SU-DHL-6 (cell line): ENCODE data around the gene TSGA10.

Source experiments
- CTCF ChIP-seq: fragments of 200-600 bp; sonication (generic); IDR thresholded peaks from one replicate; pipeline ENCODE4 v1.5.1; 2017; ENCODE audit warnings: antibody characterized with exemption, mild to moderate bottlenecking, low read length, moderate library complexity; ENCODE audit not compliant: insufficient read depth, poor library complexity, severe bottlenecking
- EZH2phosphoT487 ChIP-seq: fragments of 200-600 bp; sonication (generic), shearing (Covaris generic); conservative IDR thresholded peaks from 2 replicates; pipeline ENCODE4 v1.6.1; 2018; ENCODE audit warnings: mild to moderate bottlenecking, antibody characterized with exemption, low read length, moderate library complexity, mixed read lengths

- TF ChIP-seq CTCF (no peak), EZH2phosphoT487 (no peak)
Observed at GRCh38 chr2:98952966-98953365, 201.8 kb downstream of the TSGA10 start.
